GM19240 (cell line): Measurements from ENCODE around the gene NELFB.
A peak's percentile ranks its signal among the peaks of the same experiment; 100 is the strongest.
"Not testable (repeated sequence)": the region's sequence is repeated elsewhere in the genome, so short reads cannot be mapped to it uniquely, and the experiment has no call there.

Experiments
- DNase-seq: peaks from one replicate; pipeline ENCODE4 v3.0.0; 2011; ENCODE audit warnings: low spot score; ENCODE audit not compliant: insufficient read length

NELFB gene

GRCh38 chr9:137234758-137235423 is 20.2 kb upstream of the NELFB start:
- DNase-seq = no peak

- no peak for DNase-seq
Measured at GRCh38 chr9:137235424-137236237, 19.5 kb upstream of the NELFB start.

- peak; percentile 99 for DNase-seq
Measured at GRCh38 chr9:137236238-137236935, 18.7 kb upstream of the NELFB start.

GRCh38 chr9:137236936-137237421 is 18.1 kb upstream of the NELFB start:
- no peak for DNase-seq

- no peak for DNase-seq
Measured at GRCh38 chr9:137237759-137238726, 17.1 kb upstream of the NELFB start.

- DNase-seq = not testable (repeated sequence)
Measured at GRCh38 chr9:137239541-137240200, 15.5 kb upstream of the NELFB start.

GRCh38 chr9:137240318-137240840 is 14.7 kb upstream of the NELFB start:
- peak; percentile 64 for DNase-seq

- DNase-seq = peak; percentile 99
Measured at GRCh38 chr9:137240841-137241489, 14.2 kb upstream of the NELFB start, which contains the start of gene TUBB4B. TSS of gene TUBB4B (plus strand) at chr9:137241287. CDS start at chr9:137241361, 74 bp downstream.

- no peak for DNase-seq
Measured at GRCh38 chr9:137241490-137242268, 13.4 kb upstream of the NELFB start.

- no peak for DNase-seq
Measured at GRCh38 chr9:137242269-137243203, 12.6 kb upstream of the NELFB start.

- not testable (repeated sequence) for DNase-seq
Measured at GRCh38 chr9:137243266-137243625, 11.9 kb upstream of the NELFB start.

- no peak for DNase-seq
Measured at GRCh38 chr9:137243626-137244485, 11.3 kb upstream of the NELFB start.

GRCh38 chr9:137244486-137245449 is 10.4 kb upstream of the NELFB start:
- DNase-seq = no peak

GRCh38 chr9:137245450-137246421 is 9.4 kb upstream of the NELFB start:
- no peak for DNase-seq
